Endothelial cell of hepatic sinusoid (primary cell): ENCODE results near the gene DUSP7.

Experiments used
- in situ Hi-C: cut with HindIII; loops from 2 replicates; pipeline ENCODE4 v1.10.0; 2017; ENCODE audit warnings: low sequenced_read_pairs

The DUSP7 gene

DNA sequence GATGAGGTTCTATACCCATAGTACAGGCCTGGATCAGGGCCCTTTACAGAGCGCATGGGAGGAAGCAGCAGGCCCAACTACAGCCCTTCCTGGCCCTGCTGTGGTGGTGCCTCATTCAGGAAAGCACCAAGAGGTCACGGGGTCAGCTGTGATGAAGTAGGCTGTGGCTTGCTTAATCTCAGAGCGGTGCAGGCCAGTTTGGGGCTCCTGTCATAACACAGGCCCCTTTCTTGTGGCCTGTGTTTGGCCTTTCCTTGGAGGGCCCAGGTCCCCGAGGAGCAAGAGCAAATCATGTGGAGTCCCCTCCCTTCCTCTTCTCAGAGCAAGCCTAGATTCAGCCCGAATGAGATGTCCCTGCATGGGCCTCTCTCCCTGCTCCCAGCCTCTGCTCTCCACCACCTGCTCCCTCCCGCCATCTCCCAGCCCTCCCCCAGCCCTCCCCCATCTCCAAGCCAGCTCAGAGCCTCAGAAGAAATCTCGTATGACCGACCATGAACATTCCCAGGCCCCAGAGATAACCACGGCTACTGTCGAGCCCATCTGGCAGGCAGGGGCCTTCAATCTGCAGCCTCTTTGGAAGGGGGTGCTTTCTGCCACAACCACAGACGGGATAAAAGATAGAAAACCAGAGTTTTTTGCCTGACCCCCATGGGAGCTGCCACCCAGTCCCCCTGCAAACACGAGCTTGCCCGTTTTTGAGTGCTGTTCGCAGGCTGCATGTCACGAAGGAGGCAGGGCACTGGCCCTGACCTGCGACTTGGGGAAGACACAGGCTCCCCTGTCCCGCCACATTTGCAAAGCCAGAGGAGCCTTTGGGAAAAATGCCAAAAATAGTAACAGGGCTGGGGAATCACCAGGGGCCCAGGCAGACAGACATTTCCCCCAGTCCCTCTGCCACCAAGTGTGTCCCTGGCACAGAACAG is 32.3 kb upstream of the DUSP7 start:
- in situ Hi-C loops, result no loop called here

DNA sequence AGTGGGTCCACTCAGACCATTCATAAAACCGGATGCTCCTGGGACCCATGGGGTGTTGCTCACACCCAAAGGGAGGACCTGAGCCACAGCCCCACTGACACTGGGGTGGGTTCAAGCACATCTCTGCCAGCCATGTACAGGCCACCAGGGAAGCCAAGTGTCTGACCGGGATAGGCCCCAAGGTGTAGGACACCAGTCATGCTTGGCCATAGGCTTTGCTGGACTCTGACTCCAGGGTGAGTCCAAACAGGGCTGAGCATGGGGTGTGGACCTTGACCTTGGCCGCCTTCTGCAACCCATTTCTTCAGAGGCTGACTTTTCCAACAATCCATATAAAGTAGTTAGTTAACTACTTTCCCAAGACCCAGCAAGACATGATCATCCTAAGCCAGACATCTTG is 31.4 kb upstream of the DUSP7 start:
- in situ Hi-C loops, result no loop called here

DNA sequence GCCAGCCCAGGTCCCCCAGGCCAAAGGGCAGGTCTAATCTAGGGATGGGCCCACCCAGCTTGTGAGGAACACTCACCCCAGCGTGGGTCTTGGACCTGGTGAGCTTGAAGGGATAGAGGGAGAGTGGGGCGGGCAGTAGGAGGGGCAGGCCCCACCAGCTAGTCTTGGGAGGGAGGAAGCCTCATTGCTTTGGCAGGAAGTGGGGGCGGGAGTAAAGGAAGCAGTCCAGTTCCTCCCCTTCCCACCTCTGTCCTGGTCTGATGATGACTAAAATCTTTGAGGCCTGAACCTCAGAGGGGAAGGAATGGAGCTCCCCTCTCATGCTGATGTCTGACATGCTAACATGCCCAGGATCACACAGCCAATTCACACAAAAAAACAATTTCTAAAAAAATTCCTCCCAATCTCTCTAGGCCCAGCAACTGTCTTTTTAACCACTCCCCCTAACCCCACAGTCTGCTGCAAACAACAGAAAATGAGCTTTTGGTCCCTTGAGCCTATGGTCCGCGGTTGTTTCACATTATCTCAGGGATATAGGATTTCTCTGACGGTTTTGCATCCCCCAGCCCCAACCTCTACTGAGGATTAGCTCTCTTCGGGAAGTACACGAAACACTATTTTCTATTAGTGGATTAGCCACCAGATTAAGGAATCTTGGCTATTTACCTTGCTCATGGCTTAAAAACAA is 30.7 kb upstream of the DUSP7 start:
- in situ Hi-C loops, result no loop called here

DNA sequence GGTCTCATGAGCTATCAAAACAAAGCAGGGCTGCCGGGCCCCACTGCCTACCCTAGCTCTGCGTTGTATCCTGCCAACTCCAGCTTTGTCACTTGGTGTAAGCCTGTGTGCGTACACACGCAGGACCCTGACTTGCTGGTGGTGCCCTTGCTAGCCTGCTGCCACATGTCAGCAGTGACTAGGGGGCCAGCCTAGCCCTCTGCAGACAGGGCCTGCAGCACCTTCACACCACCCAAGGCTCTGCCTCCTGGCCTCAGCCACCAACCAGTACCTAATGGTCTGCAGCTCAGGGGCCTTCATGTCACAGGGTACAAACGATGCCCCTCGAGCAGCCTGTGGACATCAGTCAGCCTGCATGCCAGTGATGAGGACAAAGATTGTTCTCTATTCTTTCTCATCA is 30.1 kb upstream of the DUSP7 start:
- in situ Hi-C loops, result no loop called here

DNA sequence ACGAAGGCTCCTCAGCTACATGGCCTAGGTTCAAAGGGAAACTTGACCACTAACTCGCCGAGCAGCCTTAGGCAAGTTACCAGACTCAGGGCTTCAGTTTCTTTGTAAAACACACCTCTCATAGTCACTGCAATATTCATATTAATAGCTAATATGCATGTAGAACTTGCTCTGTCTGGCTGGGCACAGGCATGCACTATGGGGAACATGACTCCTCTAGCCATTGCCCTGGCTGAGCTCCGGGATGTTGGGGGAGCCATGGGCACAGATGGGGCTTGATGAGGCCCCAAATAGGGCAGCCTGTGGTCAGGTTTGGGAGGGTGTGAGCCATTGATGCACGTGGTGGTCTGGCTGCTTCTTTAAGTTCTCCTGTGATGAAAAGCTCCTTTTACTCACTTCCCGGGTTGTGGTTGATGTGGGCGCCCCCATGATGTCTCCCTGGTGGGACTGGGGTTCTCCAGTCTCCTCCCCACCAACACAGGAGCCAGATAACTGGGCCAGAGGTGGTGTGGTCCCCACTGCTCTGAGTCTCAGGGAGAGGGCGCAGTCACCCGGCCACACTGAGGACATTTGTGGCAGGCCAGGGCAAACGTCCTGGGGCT is 29.4 kb upstream of the DUSP7 start:
- in situ Hi-C loops, result no loop called here

DNA sequence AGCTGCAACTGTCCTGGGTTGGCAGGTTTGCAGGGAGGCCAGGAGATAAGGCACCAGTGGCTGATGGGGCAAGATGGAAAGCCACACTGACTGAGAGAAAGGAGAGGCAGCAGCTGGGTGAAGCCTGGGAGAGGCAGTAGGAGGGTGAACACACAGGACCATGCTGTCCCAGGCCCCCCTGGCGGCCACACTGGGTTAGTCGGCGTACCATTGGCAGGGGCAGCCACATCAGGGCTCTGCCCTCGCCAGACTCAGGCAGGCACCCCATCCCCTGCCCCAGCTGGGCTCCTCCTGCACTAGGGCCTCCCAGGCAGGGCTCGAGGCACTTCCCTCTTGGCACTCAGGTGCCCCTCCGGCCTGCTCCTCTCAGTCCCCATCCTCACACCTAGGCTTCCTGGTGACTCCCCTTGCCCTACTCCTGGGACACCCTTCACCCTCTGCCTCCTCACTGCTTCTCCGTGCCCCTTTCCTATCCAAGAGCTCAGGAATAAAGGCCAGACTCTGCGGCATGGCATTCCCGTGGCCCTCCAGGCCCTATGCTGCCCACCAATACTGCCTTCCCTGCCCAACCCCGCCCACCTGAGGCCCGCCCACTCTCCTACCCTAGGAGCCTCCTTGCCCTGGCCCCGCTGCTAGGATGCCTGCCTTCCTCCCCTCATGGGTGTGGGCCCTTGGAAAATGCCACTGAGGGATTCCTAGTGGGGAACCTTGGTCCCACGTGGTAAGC is 28.7 kb upstream of the DUSP7 start:
- in situ Hi-C loops, result no loop called here

DNA sequence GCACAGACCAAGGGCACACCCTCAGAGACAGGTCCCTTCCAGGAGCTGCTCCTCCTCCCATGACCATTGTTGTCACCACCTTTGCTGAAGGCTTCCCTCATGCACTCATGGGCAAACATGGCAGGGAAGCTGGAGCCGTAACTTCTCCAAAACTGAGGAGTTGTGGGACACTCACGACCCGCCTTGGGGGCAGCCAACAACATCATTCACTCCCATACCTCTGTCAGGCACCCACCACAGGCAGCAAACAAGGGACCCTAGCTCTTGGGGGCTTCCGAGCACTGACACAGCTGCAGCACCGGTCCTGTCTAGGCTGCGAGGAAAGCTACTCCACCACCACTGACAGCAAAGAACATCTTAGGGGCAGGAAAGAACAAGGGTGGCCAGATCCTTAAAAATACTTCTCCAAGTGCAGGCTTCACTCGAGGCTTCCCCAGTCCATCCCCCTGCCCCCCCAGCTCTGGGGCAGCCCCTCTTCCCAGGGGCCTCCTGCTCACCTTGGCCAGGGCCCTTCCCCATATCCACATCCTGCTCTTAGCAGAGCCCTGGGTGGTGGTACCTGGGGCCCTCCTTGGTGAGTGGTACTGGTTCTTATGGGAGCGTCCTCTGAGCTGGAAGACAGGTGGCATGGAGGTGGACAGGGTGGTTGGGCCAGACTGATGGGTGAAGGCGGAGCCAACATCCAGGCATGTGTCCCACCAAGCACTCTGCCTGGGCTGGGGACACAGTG is 28.0 kb upstream of the DUSP7 start:
- in situ Hi-C loops, result no loop called here

DNA sequence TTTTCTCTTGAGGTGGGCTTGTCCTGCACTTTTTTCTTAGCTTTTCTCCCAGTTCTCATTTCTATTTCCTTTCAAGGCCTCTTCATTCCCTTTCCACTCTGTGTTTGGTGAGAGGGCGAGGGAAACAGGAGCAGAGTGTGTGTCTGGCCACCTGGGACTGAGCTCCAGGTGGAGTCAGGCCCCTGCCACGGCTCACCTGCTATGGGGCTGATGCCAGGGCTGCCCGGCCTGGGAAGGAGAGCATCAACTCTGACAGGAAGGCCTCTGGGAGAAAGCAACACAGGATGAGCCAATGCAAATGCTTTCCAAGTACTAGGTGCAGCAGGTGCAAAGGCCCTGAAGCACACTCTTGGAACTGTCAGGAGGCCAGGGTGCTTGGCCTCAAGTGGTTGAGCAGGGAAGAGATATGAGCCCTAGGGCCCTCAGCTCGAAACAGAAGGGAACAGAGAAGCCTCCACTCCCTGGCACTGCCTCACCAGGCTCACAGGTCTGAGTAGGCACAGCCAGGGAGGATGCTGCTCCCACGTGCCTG is 27.3 kb upstream of the DUSP7 start:
- in situ Hi-C loops, result no loop called here

DNA sequence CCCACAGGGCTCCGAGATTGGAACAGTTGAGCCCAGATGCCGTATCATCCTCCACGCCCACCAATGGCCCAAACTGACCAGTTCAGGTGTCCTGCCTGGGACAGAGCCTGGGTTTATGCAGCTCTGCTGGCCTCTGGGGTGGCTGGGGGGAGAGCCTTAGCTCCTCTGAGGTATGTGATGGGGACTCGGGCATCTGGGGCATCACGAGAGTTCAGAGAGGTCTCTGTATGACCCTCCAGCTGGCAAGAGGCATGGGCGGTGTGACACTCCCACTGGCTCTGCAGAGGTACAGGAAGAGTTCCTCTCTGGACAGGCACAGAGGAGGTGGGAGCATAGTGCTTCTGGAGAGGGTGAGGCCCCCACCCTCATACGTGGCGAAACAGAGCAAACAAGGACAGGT is 26.6 kb upstream of the DUSP7 start:
- in situ Hi-C loops, result no loop called here

DNA sequence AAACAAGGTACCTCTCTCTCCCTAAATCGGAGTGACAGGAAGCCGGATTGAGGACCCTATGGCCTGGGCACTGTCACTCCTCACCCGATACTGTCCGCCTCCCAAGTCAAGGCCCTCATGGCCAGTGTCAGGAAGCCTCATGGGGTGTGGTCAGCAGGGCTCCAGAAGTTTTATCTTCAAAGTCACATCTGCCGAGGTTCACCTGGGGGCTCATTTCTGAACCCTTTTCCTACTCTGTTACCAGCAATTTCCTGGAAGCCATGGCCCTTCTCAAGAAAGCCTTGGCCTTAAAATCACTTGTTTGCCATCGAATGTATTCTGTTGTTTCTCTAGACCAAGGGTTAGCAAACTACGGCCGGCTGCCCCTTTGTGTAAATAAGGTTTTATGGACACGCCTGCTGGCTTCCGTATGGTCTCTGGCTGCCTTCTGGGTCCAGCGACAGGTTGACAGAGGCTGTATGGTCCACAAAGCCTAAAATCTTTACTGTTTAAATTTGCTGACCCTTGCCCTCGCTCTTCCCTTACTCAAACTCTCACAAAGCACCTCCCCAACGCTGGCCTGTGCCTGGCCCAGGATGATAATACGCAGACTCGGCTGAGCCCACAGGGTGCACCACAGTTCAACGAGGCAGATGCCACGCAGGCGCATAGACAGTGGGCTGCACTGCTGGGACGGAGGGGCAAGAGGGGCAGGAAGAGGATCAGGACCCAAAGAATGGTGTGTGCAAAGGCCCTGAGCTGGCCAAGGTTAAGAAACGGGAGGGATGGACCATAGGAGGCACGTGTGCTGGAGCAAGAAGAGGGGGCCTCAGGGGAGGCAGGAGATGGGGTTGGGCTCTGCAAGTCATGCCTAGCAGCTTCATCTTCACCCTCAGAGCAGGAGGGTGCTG is 24.7 kb upstream of the DUSP7 start:
- in situ Hi-C loops, result no loop called here

DNA sequence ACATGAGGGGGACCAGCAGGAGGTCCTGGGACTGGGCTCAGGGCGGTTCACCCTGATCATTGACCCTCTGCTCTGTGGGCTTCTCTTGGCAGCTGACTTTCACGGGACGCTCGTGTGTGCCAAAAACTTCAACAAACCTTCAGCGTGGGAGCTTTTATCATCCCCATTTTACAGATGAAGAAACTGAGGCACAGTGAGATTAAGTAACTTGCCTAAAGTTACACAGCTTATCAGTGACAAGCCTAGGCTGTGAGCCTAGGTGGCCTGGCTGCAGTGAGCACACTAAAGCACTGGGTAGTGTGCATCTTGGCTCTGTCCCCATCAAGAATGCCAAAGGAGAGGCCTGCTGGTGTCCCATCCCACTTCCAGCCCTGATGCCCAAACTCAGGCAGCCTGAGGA is 23.6 kb upstream of the DUSP7 start:
- in situ Hi-C loops, result no loop called here

DNA sequence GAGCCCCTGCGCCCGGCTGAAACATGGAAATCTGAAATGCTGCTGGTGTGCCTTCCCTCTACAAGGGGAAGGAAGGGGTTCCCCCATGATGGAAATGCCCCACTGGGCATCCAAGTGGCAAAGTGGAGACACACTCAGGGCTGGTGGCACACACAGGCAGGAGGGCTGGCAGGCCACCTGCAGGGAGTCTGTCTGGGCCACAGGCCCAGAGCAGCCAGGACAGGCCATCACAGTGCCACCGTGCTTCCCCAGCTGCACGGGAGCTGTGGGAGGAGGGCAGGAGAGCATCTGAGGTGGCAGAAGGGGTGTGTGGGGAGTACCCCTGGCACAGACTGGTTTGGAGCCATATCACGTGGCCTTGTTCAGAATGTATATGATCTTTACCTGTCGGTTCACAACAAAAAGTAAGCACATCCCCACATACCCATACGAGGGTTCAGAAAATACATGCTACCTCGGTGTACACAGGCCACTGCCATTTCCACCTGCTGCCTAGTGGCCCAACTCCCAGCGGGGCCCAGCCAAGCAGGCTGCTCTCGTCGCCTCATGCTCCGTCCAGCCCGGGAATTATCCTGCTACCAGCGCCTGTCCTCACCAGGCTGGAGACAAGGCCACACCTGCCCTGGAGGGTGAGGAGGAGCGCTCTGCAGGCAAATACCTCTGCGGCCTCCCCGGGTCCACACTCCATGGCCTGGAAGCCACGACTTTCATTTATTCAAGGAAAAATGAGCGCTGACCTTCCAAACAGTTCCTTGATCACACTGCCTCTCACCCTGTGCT is 22.6 kb upstream of the DUSP7 start:
- in situ Hi-C loops, result no loop called here

DNA sequence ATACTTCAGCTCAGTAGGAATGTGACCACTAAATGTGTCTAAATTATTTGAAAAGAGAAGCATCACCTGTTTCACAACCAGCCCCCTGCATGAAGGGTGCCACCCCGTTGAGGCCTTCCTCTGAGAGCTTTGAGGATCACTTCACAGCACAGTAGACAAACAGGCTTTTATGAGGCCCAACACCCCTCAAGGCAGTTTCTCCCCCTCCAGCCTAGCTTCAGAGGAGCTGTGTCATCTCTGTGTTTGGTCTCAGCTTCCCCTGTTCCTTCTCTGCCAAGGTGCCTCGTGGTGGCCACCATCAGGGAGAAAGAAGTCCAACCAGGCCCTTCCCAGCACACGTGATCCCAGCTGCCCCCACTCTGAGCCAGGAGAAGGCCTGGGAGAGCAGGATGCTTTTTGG is 21.6 kb upstream of the DUSP7 start:
- in situ Hi-C loops, result no loop called here

DNA sequence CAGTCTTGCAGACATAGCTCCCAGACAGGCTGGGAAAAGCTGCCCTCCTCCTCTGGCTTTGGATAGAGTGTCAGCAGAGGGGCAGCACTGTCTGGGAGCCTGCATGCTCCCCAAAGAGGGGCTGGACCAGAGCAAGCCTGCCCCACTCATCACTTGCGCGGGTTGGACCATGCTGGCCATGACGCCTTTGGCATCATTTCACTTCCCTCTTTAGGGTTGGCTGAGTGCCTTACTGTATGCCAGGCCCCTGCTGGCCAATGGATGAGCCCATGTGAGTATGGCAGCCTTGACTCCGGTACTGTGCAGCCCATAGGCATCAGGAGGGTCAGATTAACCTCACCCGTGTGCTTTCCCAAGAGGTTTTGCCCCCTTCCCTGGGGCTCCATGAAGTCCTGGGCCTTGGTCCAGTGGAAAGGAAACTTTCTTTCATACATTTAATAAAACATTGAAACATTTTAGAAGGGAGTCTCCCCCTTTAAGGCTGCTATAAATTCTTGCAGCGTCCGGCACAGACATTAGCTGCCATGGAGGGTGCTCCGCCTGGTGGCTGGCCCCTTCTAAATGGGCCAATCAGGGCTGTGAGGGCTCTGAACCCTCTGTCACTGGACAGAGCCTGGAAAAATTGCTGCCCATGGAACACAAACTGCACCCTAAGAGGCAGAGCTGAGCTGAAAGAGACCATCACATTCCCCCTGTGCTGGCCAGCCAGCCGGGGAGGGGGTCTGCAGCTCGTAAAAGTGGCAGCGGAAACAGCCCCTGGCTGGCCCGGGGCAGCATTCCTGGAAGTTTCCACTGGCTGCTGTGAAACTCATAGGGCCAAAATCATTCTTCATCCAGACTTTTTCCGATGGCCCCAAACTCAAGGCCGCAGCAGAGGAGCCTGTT is 20.8 kb upstream of the DUSP7 start:
- in situ Hi-C loops, result no loop called here

DNA sequence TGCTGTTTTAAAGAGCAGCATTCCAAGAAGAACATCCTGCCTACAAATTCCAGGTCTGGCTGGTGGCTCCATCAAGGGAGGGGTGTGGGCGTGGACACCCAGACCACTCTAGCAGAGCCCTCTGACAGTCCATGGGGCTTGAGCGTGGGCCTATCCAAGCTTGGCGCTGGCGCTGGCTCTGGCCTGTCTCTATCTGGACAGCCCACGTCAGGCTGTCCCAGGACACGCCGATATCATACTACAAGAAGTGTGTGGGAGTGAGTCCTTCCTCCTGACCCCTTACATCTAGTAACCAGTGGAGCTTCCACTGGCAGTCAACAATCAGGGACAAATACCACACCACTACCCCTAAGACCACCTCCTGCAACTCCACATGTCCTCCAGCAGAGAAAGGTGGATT is 17.1 kb upstream of the DUSP7 start:
- in situ Hi-C loops, result no loop called here

DNA sequence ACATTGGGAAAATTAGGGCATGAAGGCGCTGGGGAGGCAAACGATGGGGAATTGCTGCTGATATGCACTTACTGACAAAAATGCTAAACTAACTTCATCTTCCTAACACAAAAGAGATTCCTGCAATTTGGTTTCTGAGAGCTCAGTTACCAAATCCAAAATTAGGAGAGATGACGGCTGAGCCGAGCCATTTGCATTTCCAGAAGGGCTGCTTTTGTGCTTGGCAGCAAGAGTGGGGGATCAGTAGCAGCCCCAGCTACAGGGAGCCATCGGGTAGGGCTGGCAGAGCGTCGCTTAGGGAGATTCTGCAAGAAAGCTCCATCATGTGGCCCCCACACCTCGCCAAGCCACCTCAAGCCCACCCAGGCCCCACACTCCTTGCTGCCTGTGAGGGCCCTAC is 16.1 kb upstream of the DUSP7 start:
- in situ Hi-C loops, result no loop called here

DNA sequence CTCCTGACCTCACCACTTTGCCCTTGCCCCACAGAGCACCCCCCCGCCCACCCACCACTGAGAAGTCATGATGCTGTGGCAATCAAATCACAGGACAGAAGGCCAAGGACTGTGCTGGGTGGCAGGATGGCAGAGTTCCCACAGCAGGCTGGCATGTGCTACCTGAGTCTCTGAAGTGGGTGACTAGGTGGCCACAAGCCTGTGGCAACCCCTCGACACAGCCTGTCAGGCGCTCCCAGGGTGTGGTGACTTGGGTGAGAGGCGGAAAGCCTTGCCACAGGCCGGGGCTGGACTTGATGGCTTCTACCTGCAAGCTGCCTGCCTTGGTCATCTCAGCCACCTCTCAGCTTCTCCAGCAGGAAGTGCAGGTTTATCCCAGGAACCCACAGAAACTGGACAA is 15.6 kb upstream of the DUSP7 start:
- in situ Hi-C loops, result no loop called here
